Astrocyte (in vitro differentiated cells and primary cell): ENCODE measurements around the gene MTCH1. TPM values are rescaled to one million over a fixed set of nuclear protein-coding genes. Genes with fewer than 3 reads are reported as not detected.

Experiments used
- DNase-seq: peaks from one replicate; pipeline ENCODE4 v3.0.0-alpha.2; 2010; ENCODE audit warnings: low read depth
- FAIRE-seq: peaks from 2 replicates; lab custom pipeline; 2011; peaks lifted over from hg19 to GRCh38; lab: Jason Lieb, UNC
- H2AFZ ChIP-seq: 2 replicates; pipeline ENCODE4 v1.6.0; 2012; ENCODE audit warnings: low read depth, low read length, inconsistent platforms
- H3K27ac ChIP-seq: 2 replicates; pipeline ENCODE4 v1.5.1; 2011; ENCODE audit warnings: low read depth, low read length, inconsistent platforms
- H3K27me3 ChIP-seq: 2 replicates; pipeline ENCODE4 v1.6.0; 2011; ENCODE audit warnings: low read length, inconsistent platforms; ENCODE audit not compliant: insufficient read depth
- H3K36me3 ChIP-seq: 2 replicates; pipeline ENCODE4 v1.5.1; 2011; ENCODE audit warnings: low read length, inconsistent platforms; ENCODE audit not compliant: insufficient read depth
- H3K4me1 ChIP-seq: 2 replicates; pipeline ENCODE4 v1.5.1; 2011; ENCODE audit warnings: low read length, inconsistent platforms; ENCODE audit not compliant: insufficient read depth
- H3K4me2 ChIP-seq: 2 replicates; pipeline ENCODE4 v1.6.0; 2012; ENCODE audit warnings: low read length, inconsistent platforms
- H3K4me3 ChIP-seq: 2 replicates; pipeline ENCODE4 v1.5.1; 2011; ENCODE audit warnings: low read depth, mild to moderate bottlenecking, low read length, inconsistent platforms; ENCODE audit not compliant: insufficient read depth
- H3K79me2 ChIP-seq: 2 replicates; pipeline ENCODE4 v1.6.0; 2012; ENCODE audit warnings: mild to moderate bottlenecking, low read length, inconsistent platforms; ENCODE audit not compliant: insufficient read depth
- H3K9ac ChIP-seq: 2 replicates; pipeline ENCODE4 v1.6.0; 2012; ENCODE audit warnings: mild to moderate bottlenecking, low read length, inconsistent platforms
- H3K9me3 ChIP-seq: 2 replicates; pipeline ENCODE4 v1.5.1; 2012; ENCODE audit warnings: low read depth, mild to moderate bottlenecking, low read length, inconsistent platforms; ENCODE audit not compliant: insufficient read depth
- H4K20me1 ChIP-seq: 2 replicates; pipeline ENCODE4 v1.6.0; 2012; ENCODE audit warnings: low read length, inconsistent platforms; ENCODE audit not compliant: insufficient read depth
- H3K27ac Mint-ChIP-seq: one replicate; pipeline ENCODE4 v1.8.0; 2021; ENCODE audit warnings: mild to moderate bottlenecking, mixed read lengths; ENCODE audit not compliant: unreplicated experiment
- H3K27me3 Mint-ChIP-seq: one replicate; pipeline ENCODE4 v1.8.0; 2021; ENCODE audit warnings: low read depth, mixed read lengths; ENCODE audit not compliant: unreplicated experiment
- H3K36me3 Mint-ChIP-seq: one replicate; pipeline ENCODE4 v1.8.0; 2021; ENCODE audit warnings: low read depth, mixed read lengths; ENCODE audit not compliant: unreplicated experiment
- H3K4me1 Mint-ChIP-seq: one replicate; pipeline ENCODE4 v1.8.0; 2021; ENCODE audit warnings: low read depth, mixed read lengths; ENCODE audit not compliant: unreplicated experiment
- H3K4me3 Mint-ChIP-seq: one replicate; pipeline ENCODE4 v1.8.0; 2021; ENCODE audit warnings: mild to moderate bottlenecking, moderate library complexity, mixed read lengths; ENCODE audit not compliant: unreplicated experiment
- H3K9me3 Mint-ChIP-seq: one replicate; pipeline ENCODE4 v1.8.0; 2021; ENCODE audit warnings: mild to moderate bottlenecking, mixed read lengths; ENCODE audit not compliant: unreplicated experiment
- CTCF ChIP-seq: IDR thresholded peaks from 2 replicates; pipeline ENCODE4 v1.5.1; 2011; ENCODE audit warnings: low read depth, mild to moderate bottlenecking, inconsistent platforms, low read length, moderate library complexity; ENCODE audit not compliant: insufficient read depth
- EZH2 ChIP-seq: IDR thresholded peaks from 2 replicates; pipeline ENCODE4 v1.6.1; 2012; ENCODE audit warnings: mild to moderate bottlenecking, low read length, inconsistent platforms; ENCODE audit not compliant: insufficient read depth
- total RNA-seq: library from RNA; stranded (reverse); gene quantifications from 2 replicates; pipeline ENCODE4 v1.2.1, GENCODE V29; 2021

Gene MTCH1
- total RNA-seq, 1 donor from 2014 or later, result 311 TPM

- H3K4me3 Mint-ChIP-seq, result peak overlapping the region; percentile 20
- Histone ChIP-seq H3K79me2 (no peaks in the 10 kb centered on the region), H3K27me3 (no peaks in the 10 kb centered on the region), H3K4me3 (no peak overlapping the region), H3K4me2 (no peak overlapping the region), H3K27ac (no peak overlapping the region), H4K20me1 (no peaks in the 10 kb centered on the region), H2AFZ (no peak overlapping the region), H3K36me3 (peaks cover 13% of the 10 kb centered on the region), H3K9me3 (no peaks in the 10 kb centered on the region), H3K4me1 (peaks cover 18% of the 10 kb centered on the region), H3K9ac (no peak overlapping the region)
- H3K36me3 Mint-ChIP-seq, result peaks cover 5% of the 10 kb centered on the region
- DNase-seq (no peak), FAIRE-seq (no peak)
- peaks cover 38% of the 10 kb centered on the region for H3K4me1 Mint-ChIP-seq
- no peaks in the 10 kb centered on the region for H3K27me3 Mint-ChIP-seq
- H3K27ac Mint-ChIP-seq, result peak overlapping the region; percentile 34
- H3K9me3 Mint-ChIP-seq, result no peaks in the 10 kb centered on the region
- TF ChIP-seq CTCF (no peak), EZH2 (no peak)
Measured at GRCh38 chr6:36924778-36925374, 61.1 kb downstream of the MTCH1 start.

DNA sequence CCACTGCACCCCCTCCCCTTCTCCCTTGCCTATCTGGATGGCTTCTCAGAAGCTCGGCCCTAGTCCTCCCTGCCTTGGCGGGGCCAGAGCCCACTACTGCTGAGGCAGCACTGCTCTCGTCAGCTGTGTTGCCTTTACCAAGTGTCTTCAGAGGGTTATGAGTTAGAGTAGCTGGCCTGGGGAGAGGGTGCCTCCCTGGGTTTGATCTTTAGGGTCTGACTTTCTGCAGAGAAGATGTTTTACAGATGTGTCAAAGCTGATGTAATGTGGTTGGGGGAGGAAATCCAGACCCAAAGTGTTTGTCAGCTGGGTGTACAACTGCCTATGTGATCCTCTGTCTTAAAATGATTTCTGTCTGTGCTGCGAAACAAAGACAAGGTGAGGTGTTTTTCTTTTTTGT lies 61.9 kb downstream of the MTCH1 start:
- Histone ChIP-seq H3K27me3 (no peaks in the 10 kb centered on the region), H3K4me1 (peaks cover 14% of the 10 kb centered on the region), H4K20me1 (no peaks in the 10 kb centered on the region), H3K27ac (no peak overlapping the region), H3K79me2 (no peaks in the 10 kb centered on the region), H3K4me3 (no peak overlapping the region), H3K9ac (no peak overlapping the region), H3K36me3 (peaks cover 15% of the 10 kb centered on the region), H3K9me3 (no peaks in the 10 kb centered on the region), H3K4me2 (no peak overlapping the region), H2AFZ (no peak overlapping the region)
- Mint-ChIP-seq H3K27me3 (no peaks in the 10 kb centered on the region), H3K9me3 (no peaks in the 10 kb centered on the region), H3K36me3 (peaks cover 9% of the 10 kb centered on the region), H3K27ac (peak overlapping the region; percentile 88), H3K4me1 (peaks cover 41% of the 10 kb centered on the region), H3K4me3 (peak overlapping the region; percentile 20)
- FAIRE-seq (no peak), DNase-seq (no peak)
- TF ChIP-seq CTCF (no peak), EZH2 (no peak)

DNA sequence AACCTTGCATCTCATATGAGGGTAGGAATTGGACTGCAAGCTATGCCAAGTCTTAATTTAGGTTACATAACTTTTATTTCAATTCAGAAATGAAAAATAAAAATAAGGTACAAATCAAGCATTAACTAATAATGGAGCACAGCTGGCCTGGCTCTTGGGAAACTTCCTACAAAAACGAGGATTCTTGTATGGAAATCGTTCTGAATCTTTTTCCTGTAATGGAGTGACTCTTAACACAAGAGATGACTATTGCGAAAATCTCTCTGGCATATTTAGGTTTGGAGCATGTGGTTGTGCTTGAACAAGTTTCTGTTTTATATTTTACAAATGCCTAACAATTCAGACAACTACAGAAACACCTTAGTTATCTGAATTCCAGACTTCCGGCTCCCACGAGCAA lies 65.5 kb downstream of the MTCH1 start:
- Histone ChIP-seq H3K4me2 (no peak overlapping the region), H3K9me3 (no peaks in the 10 kb centered on the region), H3K9ac (no peak overlapping the region), H4K20me1 (peaks cover 7% of the 10 kb centered on the region), H3K79me2 (no peaks in the 10 kb centered on the region), H3K4me1 (peaks cover 7% of the 10 kb centered on the region), H3K27ac (no peak overlapping the region), H3K36me3 (peaks cover 17% of the 10 kb centered on the region), H3K4me3 (no peak overlapping the region), H3K27me3 (no peaks in the 10 kb centered on the region), H2AFZ (no peak overlapping the region)
- H3K4me3 Mint-ChIP-seq, result no peak overlapping the region
- FAIRE-seq (no peak), DNase-seq (no peak)
- H3K9me3 Mint-ChIP-seq, result no peaks in the 10 kb centered on the region
- no peaks in the 10 kb centered on the region for H3K27me3 Mint-ChIP-seq
- peaks cover 12% of the 10 kb centered on the region for H3K36me3 Mint-ChIP-seq
- peaks cover 37% of the 10 kb centered on the region for H3K4me1 Mint-ChIP-seq
- no peak overlapping the region for H3K27ac Mint-ChIP-seq
- TF ChIP-seq EZH2, result no peak
- no peak for TF ChIP-seq CTCF
